WI38 (cell line): ENCODE results near the gene RPN2.

Experiments used
- H3K4me3 ChIP-seq: 2 replicates; pipeline ENCODE4 v1.5.1; 2011; ENCODE audit warnings: low read depth, mild to moderate bottlenecking, control low read depth, low read length
- CTCF ChIP-seq: IDR thresholded peaks from 2 replicates; pipeline ENCODE4 v1.5.1; 2012; ENCODE audit warnings: low read depth, mild to moderate bottlenecking, control low read depth, low read length

Gene RPN2

DNA sequence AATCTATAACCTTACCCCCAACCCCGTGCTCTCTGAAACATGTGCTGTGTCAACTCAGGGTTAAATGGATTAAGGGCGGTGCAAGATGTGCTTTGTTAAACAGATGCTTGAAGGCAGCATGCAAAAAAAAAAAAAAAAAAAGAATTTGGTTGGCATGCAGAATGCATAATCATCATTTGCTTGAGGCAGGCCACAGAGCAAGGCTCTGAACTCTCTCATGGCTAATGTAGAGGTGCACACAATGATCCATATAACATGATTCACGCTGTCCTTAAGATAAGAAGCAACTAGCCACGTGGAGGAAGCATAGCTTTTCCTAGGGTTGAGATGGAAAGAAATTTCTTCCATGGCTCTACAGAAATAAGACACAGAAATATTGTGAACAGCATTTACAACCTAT is 27.6 kb upstream of the RPN2 start:
- TF ChIP-seq CTCF: no peak
- H3K4me3 ChIP-seq: no peak overlapping the region

DNA sequence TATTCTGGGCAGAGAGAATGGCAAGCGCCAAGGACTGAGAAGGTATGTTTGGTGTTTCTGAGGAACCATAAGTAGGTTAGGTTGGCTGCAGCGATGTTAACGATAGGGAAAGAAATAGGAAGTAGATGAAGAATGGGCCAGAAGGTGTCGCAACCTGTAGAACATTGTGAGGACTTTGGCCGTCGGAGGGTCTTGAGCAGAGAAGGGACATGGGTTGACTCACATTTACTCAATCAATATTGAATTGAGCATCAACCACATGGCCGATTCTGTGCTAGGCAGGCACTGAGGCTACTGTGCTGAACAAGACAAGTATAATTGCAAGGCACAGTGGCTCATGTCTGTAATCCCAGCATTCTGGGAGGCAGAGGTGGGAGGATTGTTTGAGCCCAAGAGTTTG is 26.8 kb upstream of the RPN2 start:
- H3K4me3 ChIP-seq: no peak overlapping the region
- TF ChIP-seq CTCF: no peak

DNA sequence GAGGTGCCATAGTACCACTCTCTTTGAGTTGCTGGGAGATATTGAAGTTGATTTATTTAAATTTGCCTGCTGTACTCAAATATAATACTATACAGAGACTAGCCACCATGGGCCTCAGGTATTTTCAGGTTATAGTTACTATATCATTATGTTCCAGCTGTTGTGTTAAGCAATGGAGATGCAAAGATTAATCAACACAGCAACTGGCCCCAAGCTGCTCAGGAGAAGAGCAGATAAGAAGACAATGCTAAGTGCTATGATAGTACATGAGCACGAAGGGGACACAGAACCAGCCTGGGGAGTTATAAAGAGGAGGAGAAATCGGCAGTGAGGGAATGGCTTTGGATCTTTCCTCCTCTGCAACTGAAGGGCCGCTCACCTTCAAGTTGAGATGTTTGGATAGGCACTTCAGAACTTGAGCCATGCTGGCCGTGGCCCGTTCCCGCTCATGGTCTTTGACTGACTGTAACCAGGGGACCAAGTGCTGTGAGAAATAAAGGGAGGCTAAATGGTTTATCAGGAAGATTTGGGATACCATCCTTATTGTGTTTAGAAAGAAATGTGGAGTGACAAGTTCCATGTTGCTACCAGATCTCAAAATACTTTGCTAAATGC is 24.3 kb upstream of the RPN2 start:
- no peak overlapping the region for H3K4me3 ChIP-seq
- TF ChIP-seq CTCF: no peak

DNA sequence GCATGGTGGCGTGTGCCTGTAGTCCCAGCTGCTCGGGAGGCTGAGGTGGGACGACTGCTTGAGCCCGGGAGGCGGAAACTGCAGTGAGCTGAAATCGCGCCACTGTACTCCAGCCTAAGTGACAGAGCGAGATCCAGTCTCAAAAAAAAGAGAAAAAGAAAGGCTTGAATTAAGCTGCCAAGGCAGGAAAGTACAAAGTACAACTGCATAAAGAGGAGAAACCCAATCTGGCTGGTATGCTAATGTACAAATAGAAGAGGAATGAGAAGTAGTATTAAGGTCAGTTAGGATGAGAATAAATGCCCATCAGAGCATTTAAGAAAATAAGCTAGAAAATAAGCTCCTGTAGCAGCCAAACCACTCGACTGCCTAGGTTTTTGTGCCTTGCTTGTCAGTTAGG is 23.1 kb upstream of the RPN2 start:
- TF ChIP-seq CTCF: no peak

GRCh38 chr20:37158248-37158647 is 20.9 kb upstream of the RPN2 start:
- H3K4me3 ChIP-seq: no peak overlapping the region
- no peak for TF ChIP-seq CTCF

More for the DNA sequence above, 23.1 kb upstream of the RPN2 start:
- no peak overlapping the region for H3K4me3 ChIP-seq

- no peak for TF ChIP-seq CTCF
- no peak overlapping the region for H3K4me3 ChIP-seq
Observed at GRCh38 chr20:37160683-37161082, 18.4 kb upstream of the RPN2 start.

- H3K4me3 ChIP-seq: no peak overlapping the region
- no peak for TF ChIP-seq CTCF
Observed at GRCh38 chr20:37161830-37162549, 17.1 kb upstream of the RPN2 start.
